ENCODE data around the gene PCDHAC1. TPM values are rescaled to one million over a fixed set of nuclear protein-coding genes. Genes with fewer than 3 reads are reported as not detected.
"Not testable (repeated sequence)": the region's sequence is repeated elsewhere in the genome, so short reads cannot be mapped to it uniquely, and the experiment has no call there.

PCDHAC1 gene
- not detected for total RNA-seq

GRCh38 chr5:140925806-140926442 is at the start of gene PCDHAC1:
Gene PCDHAC1, plus strand, starts transcription at chr5:140926299. Its CDS starts 594 bp downstream, at chr5:140926893.
- Mint-ChIP-seq H3K27me3 (ENCODE audit: low read depth) (peaks cover 55% of the 10 kb centered on the region), H3K27ac (no peak within 1 kb of the TSS), H3K4me3 (peak within 1 kb of the TSS; percentile 38), H3K9me3 (no peaks in the 10 kb centered on the region), H3K36me3 (ENCODE audit: low read depth) (no peaks in the 10 kb centered on the region), H3K4me1 (ENCODE audit: low read depth) (peaks cover 8% of the 10 kb centered on the region)
- CTCF ChIA-PET = no interaction called here
- intact Hi-C loops (cut with micrococcal nuclease) = loop anchor here (2.0 kb wide), 1 partner anchor 115 kb away; no protein-coding TSS in a partner anchor
- DNase-seq = no peak

- H3K4me3 Mint-ChIP-seq; H3K4me1 Mint-ChIP-seq (ENCODE audit: low read depth); intact Hi-C loops (cut with micrococcal nuclease); DNase-seq; H3K9me3 Mint-ChIP-seq; H3K27ac Mint-ChIP-seq; H3K36me3 Mint-ChIP-seq (ENCODE audit: low read depth): not testable (repeated sequence)
- CTCF ChIA-PET = interaction anchor here (0.7 kb wide), 1 partner anchor 141 kb away, joined by 3 read pairs; no protein-coding TSS in a partner anchor
- H3K27me3 Mint-ChIP-seq (ENCODE audit: low read depth) = peaks cover 50% of the 10 kb centered on the region
Observed at GRCh38 chr5:140876541-140877261, 49.4 kb upstream of the PCDHAC1 start.

GRCh38 chr5:140877262-140877581 is 48.9 kb upstream of the PCDHAC1 start:
- CTCF ChIA-PET = no interaction called here
- H3K36me3 Mint-ChIP-seq (ENCODE audit: low read depth) = peaks cover 9% of the 10 kb centered on the region
- peaks cover 11% of the 10 kb centered on the region for H3K9me3 Mint-ChIP-seq
- no peak overlapping the region for H3K4me3 Mint-ChIP-seq
- intact Hi-C loops (cut with micrococcal nuclease) = no loop called here
- H3K4me1 Mint-ChIP-seq (ENCODE audit: low read depth) = no peaks in the 10 kb centered on the region
- H3K27me3 Mint-ChIP-seq (ENCODE audit: low read depth) = peaks cover 49% of the 10 kb centered on the region
- DNase-seq = no peak
- H3K27ac Mint-ChIP-seq = no peak overlapping the region

GRCh38 chr5:140881889-140882590 is 44.1 kb upstream of the PCDHAC1 start, which contains the start of gene PCDHA13:
Gene PCDHA13, plus strand, starts transcription at chr5:140882124. Its CDS starts 145 bp downstream, at chr5:140882269.
- CTCF ChIA-PET = interaction anchor here (0.7 kb wide), 1 partner anchor 108 kb away, joined by 3 read pairs; no protein-coding TSS in a partner anchor
- Mint-ChIP-seq H3K4me1 (ENCODE audit: low read depth) (no peaks in the 10 kb centered on the region), H3K36me3 (ENCODE audit: low read depth) (peaks cover 10% of the 10 kb centered on the region), H3K4me3 (no peak within 1 kb of the TSS), H3K27ac (peak within 1 kb of the TSS; percentile 50), H3K9me3 (peaks cover 16% of the 10 kb centered on the region), H3K27me3 (ENCODE audit: low read depth) (peaks cover 33% of the 10 kb centered on the region)
- no peak for DNase-seq
- intact Hi-C loops (cut with micrococcal nuclease) = loop anchor here (2.0 kb wide), 1 partner anchor 159 kb away; no protein-coding TSS in a partner anchor

GRCh38 chr5:140882591-140882899 is 43.6 kb upstream of the PCDHAC1 start:
- H3K4me1 Mint-ChIP-seq (ENCODE audit: low read depth) = no peaks in the 10 kb centered on the region
- H3K36me3 Mint-ChIP-seq (ENCODE audit: low read depth) = peaks cover 10% of the 10 kb centered on the region
- DNase-seq = no peak
- H3K27me3 Mint-ChIP-seq (ENCODE audit: low read depth) = peaks cover 33% of the 10 kb centered on the region
- intact Hi-C loops (cut with micrococcal nuclease) = loop anchor here (2.0 kb wide), 1 partner anchor 158 kb away; no protein-coding TSS in a partner anchor
- CTCF ChIA-PET = no interaction called here
- peak overlapping the region; percentile 50 for H3K27ac Mint-ChIP-seq
- no peak overlapping the region for H3K4me3 Mint-ChIP-seq
- peaks cover 18% of the 10 kb centered on the region for H3K9me3 Mint-ChIP-seq

- H3K27me3 Mint-ChIP-seq (ENCODE audit: low read depth) = peaks cover 34% of the 10 kb centered on the region
- no peaks in the 10 kb centered on the region for H3K4me1 Mint-ChIP-seq (ENCODE audit: low read depth)
- H3K4me3 Mint-ChIP-seq = no peak overlapping the region
- DNase-seq = no peak
- H3K36me3 Mint-ChIP-seq (ENCODE audit: low read depth) = peaks cover 10% of the 10 kb centered on the region
- intact Hi-C loops (cut with micrococcal nuclease) = loop anchor here (2.0 kb wide), 1 partner anchor 157 kb away; no protein-coding TSS in a partner anchor
- H3K9me3 Mint-ChIP-seq = peaks cover 18% of the 10 kb centered on the region
- CTCF ChIA-PET = no interaction called here
- H3K27ac Mint-ChIP-seq = no peak overlapping the region
Observed at GRCh38 chr5:140883373-140883772, 42.7 kb upstream of the PCDHAC1 start.

GRCh38 chr5:140883927-140884697 is 42.0 kb upstream of the PCDHAC1 start:
- peaks cover 33% of the 10 kb centered on the region for H3K27me3 Mint-ChIP-seq (ENCODE audit: low read depth)
- H3K9me3 Mint-ChIP-seq = peaks cover 18% of the 10 kb centered on the region
- CTCF ChIA-PET = no interaction called here
- no peak overlapping the region for H3K27ac Mint-ChIP-seq
- intact Hi-C loops (cut with micrococcal nuclease) = loop anchor here (2.0 kb wide), 1 partner anchor 157 kb away; no protein-coding TSS in a partner anchor
- H3K4me1 Mint-ChIP-seq (ENCODE audit: low read depth) = no peaks in the 10 kb centered on the region
- no peak for DNase-seq
- no peak overlapping the region for H3K4me3 Mint-ChIP-seq
- H3K36me3 Mint-ChIP-seq (ENCODE audit: low read depth) = peaks cover 10% of the 10 kb centered on the region

GRCh38 chr5:140916325-140916724 is 9.8 kb upstream of the PCDHAC1 start:
- no peak for DNase-seq
- no peak overlapping the region for H3K27ac Mint-ChIP-seq
- no peak overlapping the region for H3K4me3 Mint-ChIP-seq
- peaks cover 5% of the 10 kb centered on the region for H3K9me3 Mint-ChIP-seq
- H3K4me1 Mint-ChIP-seq (ENCODE audit: low read depth) = no peaks in the 10 kb centered on the region
- H3K27me3 Mint-ChIP-seq (ENCODE audit: low read depth) = peaks cover 10% of the 10 kb centered on the region
- intact Hi-C loops (cut with micrococcal nuclease) = no loop called here
- H3K36me3 Mint-ChIP-seq (ENCODE audit: low read depth) = no peaks in the 10 kb centered on the region
- CTCF ChIA-PET = no interaction called here

- H3K27me3 Mint-ChIP-seq (ENCODE audit: low read depth) = peaks cover 52% of the 10 kb centered on the region
Observed at GRCh38 chr5:140923601-140924000, 2.5 kb upstream of the PCDHAC1 start.

GRCh38 chr5:140926443-140927227 is 536 bp downstream of the PCDHAC1 start:
- intact Hi-C loops (cut with micrococcal nuclease) = loop anchor here (2.0 kb wide), 1 partner anchor 114 kb away; no protein-coding TSS in a partner anchor
- H3K9me3 Mint-ChIP-seq = no peaks in the 10 kb centered on the region
- peak overlapping the region; percentile 38 for H3K4me3 Mint-ChIP-seq
- CTCF ChIA-PET = no interaction called here
- no peaks in the 10 kb centered on the region for H3K36me3 Mint-ChIP-seq (ENCODE audit: low read depth)
- no peak overlapping the region for H3K27ac Mint-ChIP-seq
- peaks cover 8% of the 10 kb centered on the region for H3K4me1 Mint-ChIP-seq (ENCODE audit: low read depth)
- peak; percentile 44 for DNase-seq
- H3K27me3 Mint-ChIP-seq (ENCODE audit: low read depth) = peaks cover 52% of the 10 kb centered on the region

More at GRCh38 chr5:140923601-140924000, 2.5 kb upstream of the PCDHAC1 start:
- intact Hi-C loops (cut with micrococcal nuclease) = no loop called here
- Mint-ChIP-seq H3K4me1 (ENCODE audit: low read depth) (peaks cover 8% of the 10 kb centered on the region), H3K27ac (no peak overlapping the region), H3K4me3 (no peak overlapping the region), H3K36me3 (ENCODE audit: low read depth) (no peaks in the 10 kb centered on the region), H3K9me3 (peaks cover 2% of the 10 kb centered on the region)
- DNase-seq = no peak
- CTCF ChIA-PET = no interaction called here

GRCh38 chr5:140927228-140927573 is 1.1 kb downstream of the PCDHAC1 start:
- Mint-ChIP-seq H3K27me3 (ENCODE audit: low read depth) (peaks cover 49% of the 10 kb centered on the region), H3K9me3 (no peaks in the 10 kb centered on the region), H3K4me1 (ENCODE audit: low read depth) (peaks cover 8% of the 10 kb centered on the region), H3K27ac (no peak overlapping the region), H3K36me3 (ENCODE audit: low read depth) (no peaks in the 10 kb centered on the region), H3K4me3 (peak overlapping the region; percentile 38)
- intact Hi-C loops (cut with micrococcal nuclease) = loop anchor here (2.0 kb wide), 1 partner anchor 114 kb away; no protein-coding TSS in a partner anchor
- no peak for DNase-seq
- CTCF ChIA-PET = no interaction called here

Measured in activated naive CD4-positive, alpha-beta T cell treated with anti-CD3 and anti-CD28 coated beads for 36 hours (primary cell).